CD4-positive, alpha-beta T cell treated with Interleukin-6 for 4 hours (primary cell): ENCODE data around the gene KRT83.

Experiments used
- DNase-seq: peaks from one replicate; pipeline ENCODE4 v3.0.0-alpha.2; 2020; ENCODE audit warnings: mixed read lengths

Gene KRT83

GRCh38 chr12:52285172-52285745 lies 35.9 kb downstream of the KRT83 start:
- no peak for DNase-seq

- DNase-seq, result no peak
Observed at GRCh38 chr12:52284562-52285171, 36.5 kb downstream of the KRT83 start.

- DNase-seq, result no peak
Observed at GRCh38 chr12:52280796-52281560, 40.2 kb downstream of the KRT83 start.

- DNase-seq, result no peak
Observed at GRCh38 chr12:52280319-52280795, 40.8 kb downstream of the KRT83 start.

- no peak for DNase-seq
Observed at GRCh38 chr12:52279422-52280318, 41.5 kb downstream of the KRT83 start.

GRCh38 chr12:52278575-52279421 lies 42.4 kb downstream of the KRT83 start:
- DNase-seq, result peak; percentile 72

- no peak for DNase-seq
Observed at GRCh38 chr12:52277486-52278245, 43.5 kb downstream of the KRT83 start.

GRCh38 chr12:52275686-52276085 lies 45.5 kb downstream of the KRT83 start:
- DNase-seq, result no peak

GRCh38 chr12:52274521-52275120 lies 46.6 kb downstream of the KRT83 start, which contains the start of gene KRT86:
Gene KRT86, plus strand, starts transcription at chr12:52274645. Its CDS starts 27,272 bp downstream, at chr12:52301917.
- no peak for DNase-seq

- DNase-seq, result no peak
Observed at GRCh38 chr12:52271158-52271557, 50.0 kb downstream of the KRT83 start.

- DNase-seq, result no peak
Observed at GRCh38 chr12:52270541-52271070, 50.6 kb downstream of the KRT83 start.

GRCh38 chr12:52268212-52268611 lies 53.0 kb downstream of the KRT83 start:
- DNase-seq, result no peak

GRCh38 chr12:52267699-52268098 lies 53.5 kb downstream of the KRT83 start:
- DNase-seq, result no peak

- no peak for DNase-seq
Observed at GRCh38 chr12:52267266-52267665, 53.9 kb downstream of the KRT83 start.

- DNase-seq, result no peak
Observed at GRCh38 chr12:52266514-52266913, 54.7 kb downstream of the KRT83 start.

- DNase-seq, result no peak
Observed at GRCh38 chr12:52264435-52264825, 56.8 kb downstream of the KRT83 start.
